ENCODE results near the gene SRPK2. TPM values are rescaled to one million over a fixed set of nuclear protein-coding genes. Genes with fewer than 3 reads are reported as not detected.

Gene SRPK2
- total and polyA plus RNA-seq, 2 of the 8 experiments (the other 6 are each of a cell fraction or from before 2014, with no cell fraction given), result 10.0 to 47.1 TPM

GRCh38 chr7:105185290-105186010 is 203.3 kb downstream of the SRPK2 start (continued):
- TF ChIP-seq CBX8 (IDR thresholded peaks at IDR 0.05; ENCODE audit: borderline replicate concordance, low read depth, low read length) (no peak), E2F6 (IDR thresholded peaks at IDR 0.05) (no peak), POLR2A (IDR thresholded peaks at IDR 0.05; ENCODE audit: control extremely low read depth in 1 of 2, low read depth in 2 of 2, low read length in 2 of 2) (no peak), CHD7 (IDR thresholded peaks at IDR 0.05; ENCODE audit: insufficient replicate concordance, low read length) (no peak)
